Ureter (tissue), 1 donor: ENCODE results near the gene STAG1. TPM values are rescaled to one million over a fixed set of nuclear protein-coding genes. Genes with fewer than 3 reads are reported as not detected.
"Not testable (repeated sequence)": the region's sequence is repeated elsewhere in the genome, so short reads cannot be mapped to it uniquely, and the experiment has no call there.

Source experiments
- DNase-seq: peaks from one replicate; pipeline ENCODE4 v3.0.0-alpha.2; 2020; ENCODE audit warnings: low spot score
- total RNA-seq: library from RNA; stranded (reverse); gene quantifications from one replicate; pipeline ENCODE4 v1.2.4, GENCODE V29; 2023
- donor health status: DM: yes; HTN: yes; CAD: no.

STAG1 gene
- total RNA-seq, 1 donor from 2014 or later, result 49.7 TPM

DNA sequence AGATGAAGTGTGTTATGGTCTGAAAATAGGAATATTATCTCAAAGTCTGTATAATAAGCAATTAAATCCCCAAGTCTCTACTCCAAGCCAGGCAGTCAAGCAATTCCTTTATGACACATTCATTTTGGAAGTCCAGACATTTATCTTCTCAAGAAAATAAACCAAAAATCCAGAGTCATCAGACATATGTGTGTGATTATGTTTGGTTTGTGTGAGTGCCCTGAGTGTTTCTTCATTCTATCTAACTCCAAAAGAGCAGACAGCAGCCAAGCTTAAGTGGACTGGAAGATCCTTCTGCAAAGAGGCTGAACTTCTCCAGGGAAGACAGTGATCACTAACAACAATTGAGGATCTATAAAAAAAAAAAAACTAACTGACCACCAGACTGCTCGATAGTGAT is 239.8 kb downstream of the STAG1 start:
- DNase-seq, result no peak

DNA sequence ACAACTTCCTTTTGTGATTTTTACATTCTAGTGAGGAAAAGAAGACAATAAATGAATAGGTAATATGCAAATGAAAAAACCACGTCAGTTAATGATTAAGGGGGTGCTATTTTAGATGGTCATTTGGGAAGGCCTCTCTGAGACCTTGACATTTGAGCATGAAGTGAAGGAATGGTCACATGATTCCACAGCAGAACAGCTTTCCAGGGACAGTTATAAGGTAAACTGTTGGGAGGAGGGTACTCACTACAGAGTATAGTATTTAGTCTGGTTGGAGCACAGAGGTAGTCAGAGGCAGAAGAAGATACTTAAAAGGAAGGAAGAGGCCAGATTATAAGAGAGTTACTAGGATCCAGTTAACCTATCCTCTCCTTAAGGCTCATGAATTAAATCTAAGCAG is 246.5 kb downstream of the STAG1 start:
- DNase-seq, result no peak

DNA sequence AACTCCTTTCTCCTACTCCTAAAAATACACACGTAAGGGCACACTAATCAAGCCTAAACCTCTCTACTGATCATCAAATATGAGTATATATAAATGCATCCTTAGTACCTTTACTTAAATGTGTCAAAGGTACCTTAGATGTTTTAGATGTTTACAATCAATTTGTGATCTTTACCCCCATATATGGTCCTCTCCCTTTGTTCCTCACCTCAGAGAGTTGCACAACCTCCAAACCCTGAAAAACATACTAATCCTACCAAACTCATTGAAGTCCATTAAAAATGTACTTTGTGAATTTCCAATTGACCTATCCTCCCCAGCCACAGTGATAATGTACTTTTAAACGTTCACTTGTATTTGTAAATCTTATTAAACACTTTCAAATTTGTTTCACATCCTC is 249.1 kb downstream of the STAG1 start:
- no peak for DNase-seq

DNA sequence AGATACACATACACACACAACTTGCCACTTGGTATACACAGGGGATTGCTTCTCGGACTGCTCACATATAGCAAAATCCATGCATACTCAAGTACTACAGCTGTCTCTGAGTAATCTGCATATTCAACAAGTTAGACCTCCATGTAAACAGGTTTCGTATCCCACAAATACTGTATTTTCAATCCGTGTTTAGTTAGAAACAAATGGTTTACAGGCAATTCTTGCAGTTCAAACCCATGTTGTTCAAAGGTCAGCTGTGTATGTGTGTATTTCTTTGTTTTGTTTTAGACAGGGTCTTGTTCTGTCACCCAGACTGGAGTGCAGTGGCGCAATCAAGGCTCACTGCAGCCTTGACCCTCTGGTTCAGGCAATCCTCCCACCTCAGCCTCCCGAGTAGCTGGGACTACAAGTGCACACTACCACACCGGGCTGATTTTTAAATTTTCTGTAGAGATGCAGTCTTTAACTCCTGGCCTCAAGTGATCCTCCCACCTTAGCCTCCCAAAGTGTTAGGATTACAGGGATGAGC is 253.2 kb downstream of the STAG1 start:
- no peak for DNase-seq

DNA sequence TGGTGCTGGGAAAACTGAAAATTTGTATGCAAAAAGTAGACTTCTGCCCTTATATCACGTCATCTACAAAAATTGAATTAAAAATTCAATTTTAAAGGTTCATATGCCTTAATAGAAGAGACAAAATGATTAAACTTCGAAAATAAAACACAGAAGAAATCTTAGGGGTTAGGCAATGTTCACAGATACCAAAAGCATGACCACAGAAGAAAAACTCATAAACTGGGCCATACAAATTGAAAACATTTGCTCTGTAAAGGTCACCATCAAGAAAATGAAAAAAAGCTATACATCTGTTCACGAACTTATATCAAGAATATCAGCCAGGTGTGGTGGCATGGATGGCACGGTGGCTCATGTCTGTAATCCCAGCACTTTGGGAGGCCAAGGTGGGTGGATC is 257.0 kb downstream of the STAG1 start:
- no peak for DNase-seq

DNA sequence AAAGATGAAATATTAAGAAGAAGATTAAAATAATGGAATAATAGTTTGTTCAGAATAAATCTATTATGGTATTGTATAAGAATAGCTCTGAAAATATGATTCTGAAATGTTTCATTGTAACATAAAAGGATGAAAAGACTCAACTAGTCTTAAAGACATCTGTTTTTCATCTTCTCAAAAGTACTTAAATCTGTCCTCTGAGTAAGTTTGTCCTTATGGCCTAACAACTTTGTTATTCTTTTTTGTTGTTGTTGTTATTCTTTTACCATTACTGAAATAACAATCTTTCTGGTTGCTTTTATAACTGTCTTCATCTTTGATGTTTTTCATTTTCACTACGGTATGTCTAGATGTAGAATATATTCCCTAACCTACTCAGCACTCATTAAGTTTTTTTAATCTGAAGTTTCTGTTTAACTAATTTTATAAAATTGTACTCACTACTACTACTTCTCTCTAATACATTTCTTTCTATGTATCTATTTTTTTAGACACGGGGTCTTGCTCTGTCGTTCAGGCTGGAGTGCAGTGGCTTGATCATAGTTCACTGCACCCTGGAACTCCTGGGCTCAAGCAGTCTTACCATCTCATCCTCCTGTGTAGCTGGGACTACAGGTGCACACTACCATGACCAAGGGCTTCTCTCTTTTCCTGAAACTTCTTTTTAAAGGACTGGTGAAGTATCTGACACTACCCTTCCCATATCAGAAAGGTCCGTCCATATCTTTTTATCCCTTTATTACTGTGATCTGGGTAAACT is 261.4 kb downstream of the STAG1 start:
- DNase-seq, result no peak

DNA sequence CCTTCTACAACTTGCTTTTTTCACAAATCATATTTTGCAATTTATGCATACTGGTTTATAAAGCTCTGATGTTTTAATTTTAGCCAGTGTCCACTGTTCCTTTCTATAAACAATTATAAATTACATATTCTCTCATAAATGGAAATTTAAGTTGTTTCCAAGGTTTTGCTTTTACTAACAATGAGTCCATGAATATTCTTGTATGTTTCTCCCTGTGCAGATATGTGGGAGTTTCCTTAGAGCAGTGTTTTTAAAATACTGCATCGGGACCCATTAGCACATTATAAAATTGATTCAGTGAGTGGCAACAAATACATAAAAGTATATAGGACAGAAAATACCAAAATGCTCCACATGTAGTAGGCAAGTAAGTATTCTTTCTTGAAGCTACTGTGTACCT is 266.4 kb downstream of the STAG1 start:
- DNase-seq, result no peak

DNA sequence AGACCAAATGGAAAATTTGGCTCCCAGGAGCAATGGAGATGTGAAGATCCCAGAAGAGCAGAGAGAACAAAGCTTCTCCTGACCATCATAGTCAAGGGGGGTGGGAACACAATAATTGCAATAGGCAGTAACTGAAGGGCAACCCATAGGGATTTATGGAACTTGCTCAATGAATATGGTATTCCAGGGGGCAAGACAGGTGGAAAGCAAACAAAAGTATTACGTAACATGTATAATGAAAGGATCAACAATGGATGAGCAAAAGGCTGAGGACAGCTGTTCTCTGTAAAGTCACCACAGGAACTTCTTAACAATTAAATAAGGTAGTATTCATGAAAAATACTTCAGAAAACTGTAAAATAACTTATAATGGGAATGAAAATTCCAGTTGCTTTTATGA is 275.9 kb downstream of the STAG1 start:
- no peak for DNase-seq

DNA sequence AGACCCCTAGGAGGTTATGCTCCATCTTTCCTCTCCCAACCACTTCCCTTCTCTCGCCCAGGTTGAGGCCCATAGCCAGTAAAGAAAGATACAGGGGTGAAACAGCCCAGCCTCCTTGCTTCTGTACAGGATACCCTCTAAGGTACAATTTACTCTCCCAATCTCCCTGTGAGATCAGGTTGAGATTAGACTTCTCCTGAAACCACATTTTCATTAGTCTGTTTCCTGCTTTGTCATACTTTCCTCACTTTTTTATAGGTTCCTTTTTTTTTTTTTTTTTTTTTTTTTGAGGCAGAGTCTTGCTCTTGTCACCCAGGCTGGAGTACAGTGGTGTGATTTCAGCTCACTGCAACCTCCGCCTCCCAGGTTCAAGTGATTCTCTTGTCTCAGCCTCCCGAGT is 277.3 kb downstream of the STAG1 start:
- DNase-seq, result not testable (repeated sequence)

DNA sequence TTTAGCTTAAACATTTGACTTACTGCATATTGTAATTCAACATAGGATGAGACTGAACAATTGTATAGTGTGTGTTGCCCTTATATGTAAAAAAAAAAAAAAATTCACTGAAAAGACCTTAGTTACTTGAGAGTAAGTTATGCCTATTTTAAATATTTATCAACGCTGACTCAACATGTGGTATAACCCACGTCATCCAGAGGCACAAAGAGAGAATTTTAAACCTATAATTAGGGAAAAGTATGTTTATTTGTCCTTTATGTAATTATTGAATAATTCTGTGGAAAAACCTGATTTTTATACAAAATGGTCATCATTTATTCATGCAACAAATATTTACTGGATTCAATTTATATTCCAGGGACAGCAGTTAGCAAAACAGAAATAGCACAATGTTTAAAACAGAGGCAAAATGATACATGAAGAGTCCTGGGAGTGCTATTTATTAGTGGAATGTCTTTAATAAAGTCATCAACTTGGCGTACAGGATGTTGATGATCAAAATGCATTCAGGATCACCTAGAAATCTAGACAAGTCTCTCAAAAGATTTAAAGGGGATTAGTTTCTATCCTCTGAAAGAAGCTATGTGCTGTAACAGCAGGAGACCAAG is 278.4 kb downstream of the STAG1 start:
- no peak for DNase-seq

DNA sequence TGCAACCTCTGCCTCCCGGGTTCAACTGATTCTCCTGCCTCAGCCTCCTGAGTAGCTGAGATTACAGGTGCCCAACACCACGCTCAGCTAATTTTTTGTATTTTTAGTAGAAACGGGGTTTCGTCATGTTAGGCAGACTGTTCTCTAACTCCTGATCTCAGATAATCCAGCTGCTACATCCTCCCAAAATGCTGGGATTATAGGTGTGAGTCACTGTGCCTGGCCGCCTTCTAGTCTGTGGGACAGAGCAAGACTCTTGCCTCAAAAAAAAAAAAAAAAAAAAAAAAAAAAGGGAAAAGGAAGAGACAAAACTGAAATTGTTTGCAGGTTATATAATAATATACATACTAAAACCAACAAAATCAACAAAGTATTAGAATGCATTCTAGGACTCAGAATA is 286.9 kb downstream of the STAG1 start:
- DNase-seq, result no peak

DNA sequence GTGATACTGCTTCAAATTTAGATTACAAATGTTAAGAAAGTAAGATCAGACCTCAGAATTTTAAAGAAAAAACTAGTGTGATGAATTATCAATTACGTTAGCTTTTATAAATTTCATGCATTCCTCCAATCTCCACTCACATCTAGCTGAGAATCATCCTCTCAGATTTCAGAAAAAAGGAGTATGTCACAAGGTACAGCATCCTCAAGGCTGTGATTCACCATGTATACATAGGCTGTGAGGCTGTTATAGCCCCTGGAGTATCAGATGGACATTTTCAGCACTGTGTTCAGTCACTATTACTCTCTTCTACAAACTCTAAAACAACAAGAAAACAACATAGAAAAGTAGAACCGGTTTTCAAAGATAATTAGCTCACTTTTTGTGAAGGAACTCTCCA is 287.7 kb downstream of the STAG1 start:
- no peak for DNase-seq

DNA sequence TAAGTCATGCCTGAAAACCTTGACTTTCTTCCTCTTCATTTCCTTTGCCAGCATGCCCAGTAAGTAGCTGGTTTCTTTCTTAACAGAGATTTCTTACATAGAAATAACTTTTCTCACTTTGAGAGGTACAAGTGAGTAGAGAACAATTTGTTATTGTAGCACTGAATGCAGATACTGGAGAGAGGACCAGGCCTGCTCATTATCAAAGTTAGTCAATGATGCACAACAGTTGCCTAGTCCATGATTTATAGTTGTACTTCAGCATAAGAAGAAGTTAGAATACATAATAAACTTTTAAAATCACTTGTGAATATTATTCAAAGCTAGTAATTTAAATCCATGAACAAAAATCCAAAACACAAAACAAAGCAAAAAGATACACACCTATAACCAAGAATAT is 289.0 kb downstream of the STAG1 start:
- no peak for DNase-seq

DNA sequence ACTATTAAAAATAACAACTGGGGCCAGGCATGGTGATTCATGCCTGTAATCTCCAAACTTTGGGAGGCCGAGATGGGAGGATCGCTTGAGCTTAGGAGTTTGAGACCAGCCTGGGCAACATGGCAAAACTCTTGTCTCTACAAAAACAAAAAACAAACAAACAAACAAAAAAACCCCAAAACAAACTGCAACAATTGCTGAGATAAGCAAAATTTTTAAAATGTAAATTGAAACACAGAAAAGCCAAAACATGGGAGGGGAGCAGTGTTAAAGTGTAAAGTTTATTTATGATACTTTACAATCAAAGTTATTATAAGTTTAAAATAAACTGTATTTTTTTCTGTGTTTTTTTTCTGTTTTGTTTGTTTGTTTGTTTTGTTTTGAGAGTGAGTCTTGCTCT is 294.4 kb downstream of the STAG1 start:
- no peak for DNase-seq

DNA sequence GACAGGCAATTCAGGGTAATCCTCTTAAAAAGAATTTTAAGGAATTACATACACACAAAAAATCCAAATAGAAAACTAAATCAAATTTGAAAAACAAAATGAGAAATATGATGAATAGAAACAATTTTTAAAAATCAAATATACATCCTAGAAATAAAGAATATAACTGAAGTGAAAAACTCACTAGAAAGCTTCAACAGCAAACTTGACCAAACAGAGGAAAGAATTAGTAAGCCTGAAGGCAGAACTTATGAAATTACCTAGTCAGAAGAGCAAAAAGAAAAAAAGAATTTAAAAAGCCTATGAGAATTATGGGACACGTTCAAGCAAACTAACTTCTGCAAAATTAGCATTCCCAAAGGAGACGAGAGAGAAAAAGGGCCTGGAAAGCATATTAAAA is 296.0 kb downstream of the STAG1 start:
- DNase-seq, result no peak

DNA sequence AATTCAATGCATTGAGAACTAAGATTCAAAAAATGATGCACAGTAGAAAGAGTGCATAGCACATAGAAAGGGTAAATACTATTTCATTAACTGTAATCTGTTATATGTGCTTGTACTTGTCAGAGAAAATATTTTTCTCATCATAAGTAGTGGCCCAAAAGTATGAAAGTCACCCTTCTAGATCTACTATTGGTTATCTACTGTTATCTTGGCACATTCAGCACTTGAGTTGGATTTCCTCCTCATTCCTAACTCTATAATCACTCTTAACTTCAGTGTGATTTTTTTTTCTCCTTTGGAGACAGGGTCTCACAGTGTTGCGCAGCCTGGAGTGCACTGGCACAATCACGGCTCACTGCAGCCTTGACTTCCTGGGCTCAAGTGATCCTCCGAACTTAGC is 307.6 kb downstream of the STAG1 start:
- no peak for DNase-seq

DNA sequence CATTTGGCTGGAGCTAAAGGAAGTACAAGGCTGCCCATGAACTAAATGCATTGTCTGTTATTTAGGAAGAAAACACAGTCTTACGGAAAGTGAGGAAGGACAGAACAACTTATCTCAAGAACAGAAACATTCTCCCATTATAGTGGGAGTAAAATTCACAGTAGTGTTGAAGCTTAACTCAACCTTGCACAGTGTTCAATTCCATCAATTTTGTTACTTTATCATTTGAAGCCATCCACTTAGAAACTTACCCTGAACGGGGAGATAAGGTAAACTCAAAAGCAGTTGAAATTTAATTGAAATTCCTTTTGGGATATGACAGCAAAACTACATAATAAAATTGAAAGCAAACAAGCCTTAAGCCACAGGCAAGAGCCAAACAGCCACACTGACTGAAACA is 315.1 kb downstream of the STAG1 start:
- no peak for DNase-seq

DNA sequence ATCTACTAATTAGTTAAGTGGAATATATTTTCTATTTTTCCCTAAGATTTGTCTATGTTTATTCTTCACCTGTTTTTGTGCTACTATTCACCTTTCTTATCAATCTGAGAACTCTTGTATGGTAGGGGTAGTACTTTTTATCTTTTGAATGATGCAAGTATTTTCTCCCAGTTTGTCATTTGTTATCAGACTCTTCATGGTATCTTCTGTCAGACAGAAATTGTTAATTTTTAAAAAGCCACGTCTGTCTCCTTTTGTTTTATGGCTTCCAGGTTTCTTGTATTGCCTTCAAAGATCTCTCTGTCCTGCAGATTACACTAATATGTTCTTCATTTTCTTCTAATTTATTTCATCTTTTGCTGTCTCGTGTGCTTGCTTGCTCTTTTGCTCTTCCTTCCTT is 317.7 kb downstream of the STAG1 start:
- no peak for DNase-seq

DNA sequence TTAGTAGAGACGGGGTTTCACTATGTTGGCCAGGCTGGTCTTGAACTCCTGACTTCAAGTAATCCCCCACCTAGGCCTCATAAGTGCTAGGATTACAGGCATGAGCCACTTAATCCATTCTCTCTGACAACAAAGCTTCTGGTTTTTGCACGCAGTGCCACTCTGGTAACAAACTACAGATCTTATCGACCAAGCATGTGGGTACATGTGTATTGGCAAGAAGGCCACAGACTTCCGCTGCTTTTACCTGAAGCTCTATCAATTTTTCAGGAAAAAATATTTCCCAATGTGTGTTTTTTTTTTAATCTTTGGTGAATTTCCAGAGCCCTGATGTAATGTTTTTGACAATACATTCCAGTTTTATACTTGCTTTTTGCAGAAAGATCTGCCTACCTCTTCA is 319.5 kb downstream of the STAG1 start:
- peak; percentile 53 for DNase-seq

DNA sequence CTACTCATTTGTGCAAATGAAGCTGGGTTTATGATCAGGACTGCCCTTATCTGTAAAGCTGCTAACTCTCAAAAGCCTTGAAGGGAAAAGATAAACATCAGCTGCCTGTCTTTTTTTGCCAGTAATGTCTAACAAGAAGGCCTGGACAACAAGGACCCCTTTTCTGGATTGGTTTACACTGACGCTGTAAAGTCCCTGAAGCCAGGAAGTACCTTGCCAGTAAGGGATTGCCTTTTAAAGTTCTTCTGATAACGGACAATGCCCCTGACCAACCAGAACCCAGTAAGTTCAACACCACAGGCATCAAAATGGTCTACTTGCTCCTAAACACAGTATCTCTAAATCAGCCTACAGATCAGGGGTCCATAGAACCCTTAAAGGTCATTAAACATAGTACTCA is 324.0 kb downstream of the STAG1 start:
- DNase-seq, result no peak

DNA sequence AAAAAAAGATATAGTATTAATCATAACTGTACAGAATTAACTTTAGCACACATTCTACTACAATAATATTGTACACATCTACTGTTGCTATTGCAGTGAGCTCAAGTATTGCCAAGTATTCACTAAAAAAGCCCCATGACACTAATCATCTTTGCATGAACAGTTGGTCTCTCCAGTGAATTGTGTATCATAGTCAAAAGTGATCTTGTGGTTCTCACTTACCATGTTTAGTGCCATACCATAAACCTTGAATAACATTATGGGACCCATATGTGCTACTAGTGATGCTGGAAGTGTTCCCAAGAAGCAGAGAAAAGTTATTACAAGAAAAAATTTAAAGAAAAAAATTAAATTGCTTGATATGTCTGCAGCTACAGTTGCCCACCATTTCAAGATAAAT is 324.9 kb downstream of the STAG1 start:
- no peak for DNase-seq

DNA sequence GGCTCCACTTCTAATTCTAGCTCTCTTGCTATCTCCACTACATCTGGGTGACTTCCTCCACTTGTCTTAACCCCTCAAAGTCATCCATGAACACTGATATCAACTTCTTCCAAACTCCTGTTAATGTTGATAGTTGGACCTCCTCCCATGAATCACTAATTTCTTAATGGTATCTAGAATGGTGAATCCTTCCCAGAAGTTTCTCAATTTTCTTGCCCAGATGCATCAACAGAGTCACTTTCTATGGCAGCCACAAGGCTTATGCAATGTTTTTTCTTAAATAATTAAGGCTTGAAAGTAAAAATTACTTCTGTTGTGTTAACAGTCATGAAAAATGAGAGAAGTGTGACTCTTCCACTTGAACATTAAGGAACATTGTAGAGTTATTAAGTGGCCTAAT is 337.7 kb downstream of the STAG1 start:
- no peak for DNase-seq

DNA sequence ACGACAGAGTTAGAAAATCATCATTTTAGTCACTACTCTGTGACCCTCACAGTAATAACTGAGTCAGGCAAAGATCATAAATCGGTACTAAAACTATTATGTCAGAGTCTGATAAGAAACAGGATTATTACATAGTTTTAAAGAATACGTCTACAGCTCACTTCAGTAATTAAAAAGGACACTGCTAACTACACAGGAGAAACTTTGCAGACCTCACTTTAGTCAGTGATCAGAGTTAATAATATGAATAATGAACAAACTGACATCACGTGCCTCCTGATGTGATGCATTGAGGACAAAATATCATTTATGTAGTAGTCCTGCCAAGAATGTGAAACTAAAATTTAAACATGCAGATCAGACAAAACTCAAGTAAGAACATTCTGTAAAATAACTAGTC is 339.9 kb downstream of the STAG1 start:
- no peak for DNase-seq

DNA sequence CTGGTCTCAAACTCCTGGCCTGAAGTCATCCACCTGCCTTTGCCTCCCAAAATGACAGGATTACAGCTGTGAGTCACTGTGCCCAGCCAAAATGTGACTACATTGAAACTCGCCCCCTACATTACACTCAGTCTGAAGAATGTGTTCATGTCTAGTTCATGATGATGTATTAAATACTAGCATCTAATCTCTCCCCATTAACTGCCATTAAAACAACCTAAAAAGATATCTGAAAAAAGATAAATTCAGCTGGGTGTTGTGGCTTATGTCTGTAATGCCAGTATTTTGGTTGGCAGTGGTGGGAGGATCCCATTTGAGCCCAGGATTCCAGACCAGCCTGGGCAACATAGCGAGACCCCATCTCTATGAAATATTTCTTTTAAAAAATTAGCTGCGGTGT is 342.6 kb downstream of the STAG1 start:
- DNase-seq, result no peak
